NCI-H2227 treated with DMSO at 0.1 percent for 48 hours (cell line): ENCODE data around the gene RHBDD1.
A peak's percentile ranks its signal among the peaks of the same experiment; 100 is the strongest.

Experiments
- DNase-seq: peaks from one replicate; lab custom pipeline; 2025; lab: John Stamatoyannopoulos, UW

The RHBDD1 gene

GRCh38 chr2:227033471-227034148, 197.8 kb downstream of the RHBDD1 start:
- DNase-seq, result peak; percentile 2

GRCh38 chr2:227035711-227036367, 200.0 kb downstream of the RHBDD1 start:
- DNase-seq, result no peak

- DNase-seq, result peak; percentile 14
These were observed 200.7 kb downstream of the RHBDD1 start for GRCh38 chr2:227036527-227036926.

- DNase-seq, result no peak
These were observed 202.8 kb downstream of the RHBDD1 start for GRCh38 chr2:227038550-227039189.

- DNase-seq, result no peak
These were observed 208.1 kb downstream of the RHBDD1 start for GRCh38 chr2:227043981-227044380.
